Stimulated activated CD8-positive, alpha-beta memory T cell treated with anti-CD3 and anti-CD28 coated beads, Interleukin-12 subunit alpha, Interleukin-12 subunit beta, amount 100 ng/mL, for 24 hours (primary cell): Measurements from ENCODE around the gene UBTD2.
"Not testable (repeated sequence)": the region's sequence is repeated elsewhere in the genome, so short reads cannot be mapped to it uniquely, and the experiment has no call there.

Source experiments
- DNase-seq: peaks from one replicate; pipeline ENCODE4 v3.0.0-alpha.2; 2020; ENCODE audit errors: extremely low read depth

Gene UBTD2, protein sequence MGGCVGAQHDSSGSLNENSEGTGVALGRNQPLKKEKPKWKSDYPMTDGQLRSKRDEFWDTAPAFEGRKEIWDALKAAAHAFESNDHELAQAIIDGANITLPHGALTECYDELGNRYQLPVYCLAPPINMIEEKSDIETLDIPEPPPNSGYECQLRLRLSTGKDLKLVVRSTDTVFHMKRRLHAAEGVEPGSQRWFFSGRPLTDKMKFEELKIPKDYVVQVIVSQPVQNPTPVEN

GRCh38 chr5:172283020-172283861 is at the start of gene UBTD2:
UBTD2 (minus strand) TSS chr5:172283764; CDS start chr5:172283665, 99 bp downstream.
- peak; percentile 52 for DNase-seq

DNA sequence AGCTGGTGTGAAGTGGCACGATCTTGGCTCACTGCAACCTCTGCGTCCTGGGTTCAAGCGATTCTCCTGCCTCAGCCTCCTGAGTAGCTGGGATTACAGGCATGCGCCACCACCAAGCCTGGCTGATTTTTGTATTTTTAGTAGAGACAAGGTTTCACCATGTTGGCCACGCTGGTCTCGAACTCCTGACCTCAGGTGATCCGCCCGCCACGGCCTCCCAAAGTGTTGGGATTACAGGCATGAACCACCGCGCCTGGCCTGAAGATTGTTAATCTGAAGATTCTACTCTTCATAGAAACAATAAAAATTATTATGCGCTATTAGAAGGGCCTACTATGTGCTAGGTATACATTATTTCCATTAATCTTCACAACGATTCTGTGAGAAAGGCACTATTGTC is 43.3 kb upstream of the UBTD2 start:
- DNase-seq, result not testable (repeated sequence)

- DNase-seq, result no peak
Measured at GRCh38 chr5:172325452-172325851, 41.9 kb upstream of the UBTD2 start.

GRCh38 chr5:172322028-172322965 is 38.7 kb upstream of the UBTD2 start:
- DNase-seq, result no peak

DNA sequence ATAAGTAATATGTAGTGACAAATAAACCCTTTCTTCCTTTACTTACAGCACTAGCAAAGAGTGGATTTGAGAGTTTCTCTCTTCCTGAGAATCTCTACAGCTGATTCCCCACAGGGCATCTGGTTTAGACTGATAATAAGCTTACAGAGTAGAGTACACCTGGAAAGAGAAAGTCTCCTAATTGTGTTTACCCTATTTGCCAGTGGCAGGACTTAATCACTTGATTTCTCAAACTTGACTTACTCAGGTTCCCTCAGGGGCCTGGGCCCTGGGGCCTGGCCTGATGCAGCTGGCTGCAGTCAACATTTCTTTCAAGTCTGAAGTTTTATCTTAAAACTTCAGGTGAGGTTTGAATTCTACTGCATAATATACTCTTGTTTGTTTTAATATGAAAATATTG is 38.0 kb upstream of the UBTD2 start:
- DNase-seq, result no peak

GRCh38 chr5:172319708-172320441 is 36.3 kb upstream of the UBTD2 start:
- DNase-seq, result no peak

GRCh38 chr5:172315587-172316493 is 32.3 kb upstream of the UBTD2 start:
- DNase-seq, result no peak

GRCh38 chr5:172313915-172314314 is 30.4 kb upstream of the UBTD2 start:
- DNase-seq, result no peak

DNA sequence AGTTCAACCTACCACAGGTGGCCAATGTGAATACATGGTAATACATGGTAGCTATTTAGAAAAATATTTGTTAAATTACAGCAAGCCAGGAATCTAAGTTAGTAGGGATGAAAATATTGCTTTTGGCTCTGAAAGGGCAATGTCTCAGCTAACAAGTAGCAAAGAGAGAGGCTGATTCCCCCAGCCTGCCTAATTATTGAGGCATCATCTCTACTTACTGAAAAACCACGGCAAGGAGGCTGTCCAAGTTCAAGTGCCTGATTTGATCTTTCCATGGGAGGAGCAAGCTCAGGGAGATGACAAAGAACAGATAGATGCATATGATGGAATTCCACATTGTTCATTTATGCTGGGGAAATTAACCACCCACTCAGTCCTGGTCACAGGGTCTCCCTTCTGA is 28.7 kb upstream of the UBTD2 start:
- DNase-seq, result no peak

- no peak for DNase-seq
Measured at GRCh38 chr5:172311605-172312004, 28.0 kb upstream of the UBTD2 start.

GRCh38 chr5:172311026-172311425 is 27.5 kb upstream of the UBTD2 start:
- DNase-seq, result no peak

DNA sequence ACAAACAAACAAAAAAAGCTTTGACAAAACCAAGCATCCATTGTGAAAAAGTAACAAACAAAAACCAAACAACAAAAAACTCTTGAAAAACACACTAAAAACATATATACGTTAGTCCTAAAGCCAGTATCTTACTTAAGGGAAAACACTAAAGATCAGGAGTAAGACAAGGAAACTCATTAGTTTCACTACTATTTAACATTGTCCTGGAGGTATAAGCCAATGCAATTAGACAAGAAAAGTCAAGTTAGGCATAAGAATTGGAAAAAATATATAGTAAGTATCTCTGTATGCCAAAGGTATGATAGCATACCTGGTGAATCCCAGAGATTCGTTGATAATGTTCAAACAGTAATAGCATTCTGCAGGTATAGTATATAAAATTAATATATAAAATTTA is 21.8 kb upstream of the UBTD2 start:
- DNase-seq, result no peak

GRCh38 chr5:172303572-172304335 is 20.2 kb upstream of the UBTD2 start:
- no peak for DNase-seq

- DNase-seq, result no peak
Measured at GRCh38 chr5:172303162-172303561, 19.6 kb upstream of the UBTD2 start.

- DNase-seq, result no peak
Measured at GRCh38 chr5:172302047-172302710, 18.6 kb upstream of the UBTD2 start.

DNA sequence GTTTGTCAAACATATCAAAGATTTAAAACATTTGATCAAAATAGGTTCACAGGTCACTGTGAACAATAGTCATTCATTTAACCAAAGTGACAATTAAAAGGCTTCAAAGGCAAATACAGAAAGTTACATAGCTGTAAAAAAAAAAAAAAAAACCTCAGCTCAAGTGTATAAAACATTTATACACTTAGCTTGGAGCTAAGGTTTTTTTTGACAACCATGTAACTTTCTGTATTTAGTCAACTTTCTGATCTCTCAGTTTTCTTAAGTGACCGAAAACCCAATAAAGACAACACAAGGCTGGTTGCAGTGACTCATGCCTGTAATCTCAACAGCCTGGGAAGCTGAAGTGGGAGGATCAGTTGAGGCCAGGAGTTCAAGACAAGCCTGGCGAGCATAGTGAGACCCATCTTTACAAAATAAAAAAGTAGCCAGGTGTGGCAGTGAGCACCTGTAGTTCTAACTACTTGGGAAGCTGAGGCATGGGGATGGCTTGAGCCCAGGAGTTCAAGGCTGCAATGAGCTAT is 16.4 kb upstream of the UBTD2 start:
- DNase-seq, result no peak

GRCh38 chr5:172294831-172295230 is 11.3 kb upstream of the UBTD2 start:
- no peak for DNase-seq

DNA sequence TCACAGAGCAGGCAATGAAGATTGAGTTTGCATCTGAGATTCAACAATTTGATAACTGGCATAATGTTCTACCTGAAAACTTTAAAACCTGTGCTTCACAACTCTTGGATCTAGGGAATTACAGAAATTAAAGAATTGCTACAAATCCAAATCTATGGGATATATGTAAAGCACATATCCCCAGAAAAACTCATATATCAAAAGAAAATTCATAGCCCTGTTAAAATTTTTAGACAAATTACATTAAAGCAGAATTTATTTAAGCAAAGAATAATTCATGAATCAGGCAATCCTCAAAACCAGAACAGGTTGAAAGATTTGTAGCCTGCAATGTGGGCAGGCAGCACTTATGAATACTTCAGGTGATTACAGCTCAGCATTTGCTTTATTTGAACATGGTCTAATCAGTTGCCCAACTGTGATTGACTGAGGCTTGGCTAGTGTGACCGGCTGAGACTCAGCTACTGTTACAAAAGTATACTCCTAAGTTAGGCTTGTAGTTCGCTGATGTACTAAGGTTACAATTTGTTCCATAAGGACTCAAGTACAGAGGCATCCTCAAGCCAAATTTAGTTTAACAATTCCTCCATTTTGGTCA is 10.3 kb upstream of the UBTD2 start:
- DNase-seq, result no peak
